CD4-positive, alpha-beta T cell treated with Interferon alpha-2 for 1 hour (primary cell): ENCODE measurements around the gene AXL.
"Not testable (repeated sequence)": the region's sequence is repeated elsewhere in the genome, so short reads cannot be mapped to it uniquely, and the experiment has no call there.

Experiments used
- DNase-seq, 2 donors: peaks; one replicate each; pipeline ENCODE4 v3.0.0-alpha.2; 2020 to 2022

Gene AXL

DNA sequence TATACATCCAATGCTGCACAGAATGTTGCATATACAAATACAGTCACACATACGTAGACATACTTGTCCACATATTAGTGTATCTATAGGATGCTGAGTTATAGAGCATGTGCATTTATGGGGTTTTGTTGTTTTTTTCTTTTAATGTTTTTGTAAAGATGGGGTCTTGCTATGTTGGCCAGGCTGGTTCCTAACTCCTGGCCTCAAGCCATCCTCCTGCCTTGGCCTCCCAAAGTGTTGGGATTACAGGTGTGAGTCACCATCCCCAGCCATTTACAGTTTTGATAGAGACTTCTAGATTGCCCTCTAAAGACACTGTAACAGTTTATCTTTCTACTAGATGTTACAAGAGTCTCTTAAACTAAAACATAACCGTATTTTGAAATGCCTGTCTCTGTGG is 59.5 kb downstream of the AXL start:
- no peak for DNase-seq

DNA sequence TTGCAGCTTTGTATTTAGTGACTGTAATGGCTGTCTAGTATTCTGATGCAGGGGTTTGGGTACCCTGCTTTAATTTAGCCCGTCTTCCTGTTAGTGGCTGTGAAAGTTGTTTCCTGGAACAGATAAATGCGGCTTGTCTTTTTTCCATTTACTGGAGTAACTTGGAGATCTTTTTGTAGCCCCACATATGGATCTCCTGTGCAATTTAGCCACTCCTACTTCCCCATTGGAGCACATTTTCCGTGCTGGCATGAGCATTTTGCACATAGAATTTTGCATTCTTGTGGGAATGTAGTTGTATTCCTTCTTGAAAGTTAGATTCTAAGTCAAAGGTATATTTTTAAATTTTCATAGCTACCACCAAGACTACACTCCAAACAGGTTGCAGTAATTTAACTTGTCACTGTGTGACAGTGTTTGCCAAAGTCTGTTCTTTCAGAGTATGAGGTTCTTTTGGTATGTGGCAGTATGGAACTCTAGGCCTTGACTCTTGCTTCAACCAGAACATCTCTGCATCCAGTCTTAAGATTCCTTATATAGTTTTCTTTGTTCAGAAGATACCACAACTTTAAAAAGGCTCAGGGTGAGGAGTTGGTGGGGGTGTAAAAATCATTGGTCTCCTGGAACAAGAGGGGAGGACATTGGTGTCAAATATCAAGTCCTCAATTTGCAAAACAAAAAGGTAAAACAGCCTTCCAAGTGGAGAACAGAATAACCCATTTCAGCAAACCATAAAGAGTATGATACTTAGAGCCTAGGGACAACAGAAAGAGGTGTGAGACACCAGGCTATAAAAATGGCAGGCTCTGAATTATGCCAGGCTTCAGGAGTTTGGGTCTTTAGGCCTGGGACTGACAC is 69.9 kb downstream of the AXL start:
- peak in 1 of 2 donors; percentile 38 for DNase-seq

DNA sequence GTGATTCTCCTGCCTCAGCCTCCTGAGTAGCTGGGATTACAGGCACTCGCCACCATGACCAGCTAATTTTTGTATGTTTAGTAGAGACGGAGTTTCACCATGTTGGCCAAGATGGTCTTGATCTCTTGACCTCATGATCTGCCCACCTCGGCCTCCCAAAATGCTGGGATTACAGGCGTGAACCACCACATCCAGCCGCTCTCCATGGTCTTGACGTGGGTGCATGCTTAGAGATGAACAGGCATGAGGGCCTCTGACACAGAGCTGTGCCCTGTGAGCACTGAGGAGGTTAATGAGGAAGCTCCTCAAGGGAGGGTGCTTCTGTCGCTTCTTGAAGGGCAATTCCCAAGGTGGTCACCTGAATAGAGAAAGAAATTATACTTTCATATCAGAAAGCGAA is 70.8 kb downstream of the AXL start:
- not testable (repeated sequence) for DNase-seq

DNA sequence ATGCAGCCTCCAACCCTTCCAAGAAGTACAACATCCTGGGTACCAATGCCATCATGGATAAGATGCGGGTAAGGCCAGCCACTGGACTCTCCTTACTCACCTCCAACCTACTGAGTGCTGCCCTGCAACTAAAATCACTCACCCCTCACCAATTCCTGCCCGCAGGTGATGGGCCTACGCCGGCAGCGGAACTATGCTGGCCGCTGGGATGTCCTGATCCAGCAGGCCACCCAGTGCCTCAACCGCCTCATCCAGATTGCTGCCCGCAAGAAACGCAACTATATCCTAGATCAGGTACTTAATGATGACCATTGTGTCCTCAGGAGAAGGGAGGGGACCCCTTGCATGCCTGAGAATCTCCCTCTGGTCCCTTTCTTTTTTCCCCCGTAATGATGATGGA is 75.4 kb downstream of the AXL start:
- DNase-seq, result no peak

DNA sequence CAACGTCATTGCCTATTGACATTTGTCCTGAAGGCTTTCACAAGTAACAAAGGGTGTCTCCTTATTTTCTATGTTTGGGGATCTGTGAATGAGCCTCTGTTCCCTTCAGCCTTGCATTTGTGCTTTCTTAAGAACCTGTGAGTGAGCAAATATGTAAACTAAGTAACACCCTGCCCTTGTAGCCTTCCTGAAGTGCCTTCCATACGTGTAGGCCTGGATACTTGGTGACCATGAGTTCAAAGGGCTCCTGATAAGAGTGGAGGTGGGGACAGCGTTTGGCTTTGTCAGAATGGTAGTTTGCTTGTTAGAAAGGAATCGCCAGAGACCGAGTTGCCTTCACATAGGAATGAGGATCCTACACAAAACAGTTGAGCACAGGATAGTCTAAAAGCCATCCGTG is 76.5 kb downstream of the AXL start:
- DNase-seq, result no peak

DNA sequence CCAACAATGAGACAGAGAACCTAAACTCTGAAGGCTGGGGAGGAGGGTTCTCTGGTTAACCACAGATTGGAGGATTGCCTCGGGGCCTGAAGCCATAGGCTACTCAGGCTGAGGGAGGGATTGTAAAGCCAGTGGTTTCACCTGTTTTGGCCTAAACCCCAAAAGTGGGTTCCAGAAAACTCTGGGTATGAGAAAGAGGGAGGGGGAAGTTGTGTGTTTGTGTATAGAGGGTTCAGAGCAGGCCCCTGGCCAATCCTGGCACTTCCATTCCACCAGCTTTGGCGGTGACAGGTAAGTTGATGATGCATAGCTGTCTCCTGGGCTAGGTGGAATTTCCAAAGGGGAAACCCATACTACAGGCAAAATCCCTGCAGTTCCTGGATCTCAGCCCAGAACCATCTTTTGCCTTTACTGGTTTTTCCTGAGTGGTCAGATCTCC is 77.4 kb downstream of the AXL start:
- peak in 1 of 2 donors; percentile 31 for DNase-seq

DNA sequence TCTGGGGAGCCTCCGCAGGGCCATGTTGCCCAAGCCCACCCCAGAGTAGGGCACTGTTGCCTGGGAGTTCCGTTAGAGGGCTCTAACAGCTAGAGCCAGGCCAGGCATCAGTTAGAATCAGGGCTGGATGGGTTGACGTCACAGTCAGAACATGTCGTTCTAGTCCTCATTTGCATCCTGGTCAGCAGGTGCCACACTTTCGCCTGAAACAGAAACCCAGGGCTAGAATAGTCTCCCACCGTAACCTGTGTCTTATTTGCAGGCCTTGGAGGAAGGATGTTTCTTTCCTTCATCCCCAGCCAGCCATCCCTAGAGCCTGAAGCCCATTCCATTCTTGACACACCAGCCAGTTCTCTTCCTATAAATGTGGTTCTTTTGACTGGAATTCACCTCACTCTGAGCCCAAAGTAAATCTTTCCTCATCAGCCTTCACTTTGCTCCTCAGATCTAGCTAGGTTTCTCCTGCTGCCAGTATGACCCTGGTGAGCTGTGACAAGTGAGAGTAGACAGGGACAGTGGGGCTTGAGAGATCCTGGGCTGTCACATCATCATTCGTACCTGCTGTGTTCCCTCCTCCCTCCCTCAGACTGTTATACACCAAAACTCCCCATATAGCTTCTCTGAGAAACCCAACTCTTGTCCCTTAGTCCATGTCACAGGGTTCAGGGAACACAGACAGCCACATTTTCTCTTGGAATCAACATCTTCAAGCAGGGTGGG is 78.8 kb downstream of the AXL start:
- DNase-seq, result peak; percentile 64 to 70

DNA sequence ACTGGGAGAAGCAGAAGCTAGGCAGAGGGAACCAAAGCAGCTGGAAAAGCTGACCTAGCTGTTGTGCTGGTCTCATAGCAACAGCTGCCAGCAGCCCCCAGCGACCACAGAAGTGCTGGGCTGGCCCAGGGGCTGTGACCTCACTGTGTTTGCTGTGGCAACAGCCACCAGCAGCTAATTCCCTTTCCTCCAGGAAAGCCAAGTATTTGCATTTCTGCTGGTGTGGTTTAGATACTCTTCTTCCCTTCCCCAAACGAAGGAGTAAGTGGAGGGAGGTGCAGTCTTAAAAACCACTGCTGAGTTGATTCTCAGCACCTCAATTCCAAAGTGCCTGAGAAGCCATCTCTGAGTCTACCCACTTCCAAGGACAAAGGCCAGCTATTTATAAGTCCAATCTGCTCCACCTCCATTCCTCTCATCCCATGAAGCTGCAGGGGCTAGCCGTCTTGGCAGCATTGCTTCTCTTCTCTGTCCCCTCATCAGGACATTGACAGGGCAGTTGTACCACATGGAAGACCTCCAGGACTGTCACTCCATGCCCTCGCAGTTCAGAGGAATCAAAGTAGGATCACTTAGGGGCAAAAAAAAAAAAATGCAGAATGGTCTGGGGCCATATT is 79.4 kb downstream of the AXL start:
- DNase-seq, result peak; percentile 76 to 78

DNA sequence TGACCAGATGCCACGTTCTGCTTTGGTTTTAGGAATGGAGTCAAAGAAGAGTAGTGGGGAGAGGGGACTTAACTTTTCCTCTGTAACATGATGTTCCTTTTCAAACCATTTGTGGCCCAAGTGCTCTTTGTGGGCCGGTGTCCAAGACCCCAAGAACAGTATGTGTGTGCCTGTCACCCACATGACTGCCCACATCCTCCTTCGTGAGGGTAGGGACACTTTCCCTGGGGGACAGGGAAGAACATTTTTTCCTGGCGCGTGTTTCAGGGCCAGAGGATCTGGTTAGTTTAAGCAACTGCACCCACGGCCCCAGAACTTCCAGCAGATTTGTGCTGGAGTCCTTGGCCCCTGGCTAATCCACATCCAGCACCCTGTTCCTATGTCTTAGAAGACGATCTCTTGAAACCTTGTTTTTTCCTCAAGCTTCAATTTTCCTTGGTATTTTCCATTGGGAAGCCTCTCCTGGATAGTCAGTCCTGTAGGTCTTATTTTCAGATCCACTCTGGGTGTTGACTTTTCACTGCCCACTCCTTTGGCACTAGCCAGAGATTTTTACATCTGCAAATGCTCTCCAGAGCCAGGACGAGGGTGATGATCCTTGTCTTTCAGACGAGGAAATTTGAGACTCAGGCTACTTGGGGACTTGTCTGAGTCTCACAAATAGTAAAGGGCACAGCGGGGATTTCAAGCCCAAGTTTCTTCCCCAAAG is 80.2 kb downstream of the AXL start:
- no peak for DNase-seq

DNA sequence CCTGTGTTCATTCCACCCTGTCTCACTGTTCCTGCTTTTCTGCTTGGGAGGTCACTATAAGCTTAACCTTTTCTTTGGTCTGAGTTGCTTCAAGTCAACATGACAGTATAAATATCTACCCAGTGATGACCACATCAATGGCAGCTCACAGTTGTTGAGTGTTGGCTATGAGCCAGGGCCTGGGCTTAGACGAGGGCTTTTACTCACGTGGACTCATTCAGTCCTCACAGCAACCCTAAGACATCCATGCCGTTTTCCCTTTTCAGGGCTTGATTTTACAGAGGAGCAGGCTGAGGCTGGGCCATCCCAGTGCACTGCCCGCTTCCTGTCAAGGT is 80.7 kb downstream of the AXL start:
- DNase-seq, result peak; percentile 40 to 65

DNA sequence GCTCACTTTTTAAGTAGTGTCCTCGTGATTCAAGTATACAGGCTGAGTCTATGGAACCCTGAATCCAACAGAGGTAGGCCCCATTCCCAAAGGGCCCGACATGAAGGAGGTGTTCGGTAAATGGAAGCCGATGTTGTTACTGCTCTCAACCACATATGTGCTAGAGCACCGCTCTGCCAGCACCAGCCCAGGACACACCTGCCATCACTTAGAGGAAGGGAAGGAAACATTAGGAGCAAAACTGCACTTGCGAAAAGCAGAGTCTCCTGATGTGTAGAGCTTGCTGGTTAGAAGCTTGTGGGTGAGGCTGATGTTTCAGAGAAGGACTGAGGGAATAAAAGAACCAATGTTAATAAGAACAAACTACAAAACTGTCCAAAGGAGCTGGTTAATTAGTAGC is 81.5 kb downstream of the AXL start:
- DNase-seq, result no peak

DNA sequence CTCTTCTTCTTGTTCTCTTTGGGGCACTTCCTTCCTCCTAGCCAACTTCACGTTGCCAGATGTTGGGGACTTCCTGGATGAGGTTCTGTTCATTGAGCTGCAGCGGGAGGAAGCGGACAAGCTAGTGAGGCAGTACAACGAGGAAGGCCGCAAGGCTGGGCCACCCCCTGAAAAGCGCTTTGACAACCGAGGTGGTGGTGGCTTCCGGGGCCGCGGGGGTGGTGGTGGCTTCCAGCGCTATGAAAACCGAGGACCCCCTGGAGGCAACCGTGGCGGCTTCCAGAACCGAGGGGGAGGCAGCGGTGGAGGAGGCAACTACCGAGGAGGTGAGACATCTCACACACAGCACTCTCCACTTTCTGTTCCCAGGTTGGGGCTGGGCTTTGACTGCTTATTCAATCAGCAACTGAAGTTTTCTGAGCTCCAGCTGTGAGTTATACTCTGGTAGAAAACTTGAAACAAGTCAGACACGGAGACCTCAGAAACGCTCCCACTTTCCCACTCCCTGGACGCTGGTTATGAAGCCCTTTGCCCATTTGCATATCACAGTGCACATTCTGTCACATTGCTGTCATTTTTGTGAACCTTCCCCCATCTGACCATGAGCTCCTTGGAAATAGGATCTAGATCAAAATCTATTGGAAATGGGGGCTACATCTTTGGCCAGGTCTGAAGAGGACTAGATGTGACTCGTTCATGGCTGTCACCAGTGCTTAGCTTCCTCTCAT is 83.8 kb downstream of the AXL start:
- DNase-seq, result peak; percentile 66 to 77

DNA sequence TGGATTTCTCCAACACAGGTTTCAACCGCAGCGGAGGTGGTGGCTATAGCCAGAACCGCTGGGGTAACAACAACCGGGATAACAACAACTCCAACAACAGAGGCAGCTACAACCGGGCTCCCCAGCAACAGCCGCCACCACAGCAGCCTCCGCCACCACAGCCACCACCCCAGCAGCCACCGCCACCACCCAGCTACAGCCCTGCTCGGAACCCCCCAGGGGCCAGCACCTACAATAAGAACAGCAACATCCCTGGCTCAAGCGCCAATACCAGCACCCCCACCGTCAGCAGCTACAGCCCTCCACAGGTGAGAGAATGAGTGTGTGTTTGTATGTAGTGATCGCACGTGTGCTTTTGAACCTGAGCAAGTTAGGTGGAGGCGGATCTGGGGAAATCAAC is 84.9 kb downstream of the AXL start:
- peak; percentile 30 to 55 for DNase-seq

DNA sequence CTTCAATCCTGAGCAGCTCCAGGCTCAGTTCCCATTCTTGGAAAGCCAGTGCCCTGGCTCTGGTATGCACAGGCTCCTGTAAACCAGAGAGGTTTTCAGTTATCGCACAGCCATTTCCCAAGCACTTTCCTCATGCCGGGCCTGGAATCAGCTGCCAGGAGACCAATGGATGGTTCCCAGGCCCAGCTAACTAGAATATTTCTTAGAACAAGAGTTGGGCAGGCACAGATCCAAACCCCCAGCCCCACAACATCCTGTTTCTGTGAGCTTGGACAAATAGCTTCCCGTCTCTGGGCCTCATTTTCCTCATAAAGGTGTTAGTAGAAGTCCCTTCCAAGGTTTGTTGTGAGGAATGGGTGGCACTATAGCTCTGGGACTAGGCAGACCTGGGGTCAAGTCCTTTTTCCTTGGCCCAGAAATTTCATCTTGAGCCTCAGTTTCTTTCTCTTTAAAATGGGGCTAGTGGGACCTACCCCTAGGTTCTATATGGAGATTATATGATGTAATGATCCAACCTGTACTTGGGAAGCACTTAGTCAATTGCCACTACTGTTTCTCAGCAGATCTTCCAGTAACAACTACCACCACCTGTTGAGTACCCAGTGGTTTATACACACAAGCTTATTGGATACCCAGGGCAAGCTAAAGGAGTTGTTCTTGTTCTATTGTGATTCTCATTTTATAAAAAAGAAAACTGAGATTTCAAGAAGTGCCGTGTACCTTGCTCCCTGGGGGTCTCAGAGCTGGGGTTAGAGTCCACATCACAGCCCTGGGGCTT is 85.9 kb downstream of the AXL start:
- DNase-seq, result no peak

DNA sequence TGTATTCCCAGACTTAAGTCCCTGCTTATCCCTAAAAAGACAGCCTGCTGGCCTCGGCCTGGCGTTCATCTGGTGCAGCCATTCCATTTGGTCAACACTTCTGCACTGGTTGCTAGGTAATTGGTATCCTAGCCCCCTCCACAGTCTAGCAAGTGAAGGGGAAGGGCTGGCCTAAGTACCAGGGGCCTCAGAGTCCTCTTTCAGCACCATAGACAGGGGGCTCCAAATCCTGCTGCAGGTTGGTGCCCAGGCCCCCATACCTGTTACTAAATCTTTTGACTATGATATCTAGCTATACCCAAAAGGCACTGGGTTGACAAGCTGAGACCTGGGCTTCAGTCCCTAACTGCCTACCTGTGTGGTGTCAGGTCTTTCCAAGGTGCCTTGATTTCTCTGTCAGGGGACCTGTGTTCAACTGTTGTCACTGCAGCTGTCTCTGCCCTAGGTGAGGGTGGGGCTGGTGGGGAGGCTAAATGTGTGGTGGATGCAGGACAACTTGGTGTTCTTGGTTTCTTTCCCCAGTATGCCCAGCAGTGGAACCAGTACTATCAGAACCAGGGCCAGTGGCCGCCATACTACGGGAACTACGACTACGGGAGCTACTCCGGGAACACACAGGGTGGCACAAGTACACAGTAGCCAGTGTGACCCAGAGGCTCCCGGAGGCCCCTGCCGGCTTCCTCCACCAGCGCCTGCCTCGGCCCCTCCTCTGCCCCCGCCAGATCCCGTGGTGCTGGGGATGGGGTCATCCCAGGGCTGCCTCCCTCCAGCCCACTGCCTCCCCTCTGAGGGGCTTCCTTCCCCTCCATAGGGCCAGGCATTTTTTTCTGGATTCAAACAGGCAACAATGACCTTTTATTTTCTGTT is 87.1 kb downstream of the AXL start:
- DNase-seq, result peak in 1 of 2 donors; percentile 29

DNA sequence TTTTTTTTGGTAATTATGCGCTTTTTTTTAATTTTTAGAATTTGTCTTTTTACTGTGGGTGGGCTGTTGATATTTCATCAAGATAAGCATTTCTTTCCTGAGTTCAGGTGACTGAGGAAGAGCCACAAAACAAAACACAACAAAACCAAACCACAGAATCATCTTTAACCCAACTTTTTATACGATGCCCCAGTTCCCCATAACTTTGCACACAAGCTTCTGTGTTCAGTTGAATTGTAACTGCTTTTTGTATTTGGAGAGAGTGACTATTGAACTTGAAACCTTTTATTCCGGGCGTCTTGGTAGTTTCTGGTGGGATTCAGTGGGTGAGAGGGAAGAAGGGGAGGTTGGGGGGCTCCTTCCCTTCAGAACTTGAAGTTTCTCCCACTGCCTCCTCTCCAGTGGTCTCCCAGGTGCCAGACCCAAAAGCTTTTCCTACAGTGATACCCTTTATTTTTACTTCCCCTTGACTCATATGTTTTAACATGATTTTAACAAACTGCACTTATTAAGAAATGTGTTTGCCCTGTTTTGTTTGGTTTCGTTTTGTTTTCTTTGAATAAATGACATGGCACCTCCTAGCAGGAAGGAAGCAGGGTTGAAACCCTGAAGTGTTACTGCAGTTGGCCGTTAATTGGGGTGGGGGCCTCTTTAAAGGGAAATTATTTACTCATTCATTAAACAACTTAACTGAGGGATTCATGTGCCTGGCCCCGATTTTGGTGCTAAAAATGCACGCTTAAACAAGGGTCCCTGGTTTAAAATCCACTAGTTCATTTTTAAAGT is 88.3 kb downstream of the AXL start:
- peak; percentile 22 to 71 for DNase-seq

DNA sequence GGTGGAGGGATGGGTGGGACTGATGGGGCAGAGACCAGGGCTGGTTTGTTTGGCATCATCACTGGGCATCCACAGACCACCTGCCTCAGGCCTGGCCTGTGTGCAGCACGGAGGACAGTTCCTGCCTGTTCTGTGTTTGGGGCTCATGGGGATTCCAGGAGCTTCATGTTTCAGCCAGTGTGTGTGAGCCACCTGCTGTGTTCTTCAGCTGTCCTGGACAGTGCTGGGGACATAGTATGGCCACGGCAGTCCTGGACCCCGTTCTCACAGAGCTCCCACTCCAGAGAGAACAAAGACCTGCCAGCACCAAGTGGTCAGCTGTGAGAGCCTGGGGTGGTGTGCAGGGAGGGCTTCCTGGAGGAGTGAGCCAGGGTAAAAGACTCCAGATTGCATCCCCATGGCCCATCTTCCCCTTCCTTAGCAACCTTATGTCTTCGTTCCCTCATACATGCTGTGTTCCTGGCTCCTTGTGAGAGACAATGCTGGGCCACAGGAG is 89.0 kb downstream of the AXL start:
- no peak for DNase-seq

DNA sequence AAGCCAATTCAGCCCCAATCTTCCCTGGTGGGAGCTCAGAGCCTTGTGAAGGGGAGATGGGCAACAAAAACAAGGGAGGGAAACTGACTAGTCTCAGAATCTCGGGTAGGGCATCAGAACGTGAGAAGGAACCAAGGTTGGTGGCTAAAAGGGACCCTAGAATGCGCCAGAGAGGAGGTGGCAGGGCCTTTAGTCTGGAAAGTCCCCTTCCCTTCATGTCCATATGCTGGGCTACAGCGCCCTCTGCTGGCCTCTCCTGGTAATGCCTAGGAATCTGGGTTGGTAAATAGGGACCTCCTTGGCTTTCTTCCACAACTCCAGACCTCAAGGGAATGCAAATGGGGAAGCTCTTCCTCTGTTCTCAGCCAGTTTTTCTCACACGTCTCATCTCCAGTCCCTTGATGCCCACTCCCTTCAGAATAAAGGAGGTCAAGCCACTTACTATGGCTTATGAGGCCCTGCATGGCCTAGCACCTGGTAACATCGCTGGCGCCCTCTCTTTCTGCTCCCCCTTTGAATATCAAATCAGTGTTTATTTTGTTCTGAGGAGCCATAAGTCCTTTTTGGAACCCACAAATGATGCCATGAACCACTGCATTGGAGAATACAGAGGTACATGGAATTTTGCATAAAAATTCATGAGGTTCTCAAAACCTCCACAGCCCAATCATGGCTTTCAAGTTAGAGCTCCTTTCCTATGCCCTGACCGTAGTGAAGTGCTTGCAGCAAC is 89.6 kb downstream of the AXL start:
- DNase-seq, result peak; percentile 89 to 93
